HK-2 (cell line): ENCODE measurements around the gene ILF3.
"Not testable (repeated sequence)": the region's sequence is repeated elsewhere in the genome, so short reads cannot be mapped to it uniquely, and the experiment has no call there.

Experiments used
- DNase-seq: peaks from one replicate; pipeline ENCODE4 v3.0.0-alpha.2; 2018; ENCODE audit not compliant: unreplicated experiment

ILF3 gene

DNA sequence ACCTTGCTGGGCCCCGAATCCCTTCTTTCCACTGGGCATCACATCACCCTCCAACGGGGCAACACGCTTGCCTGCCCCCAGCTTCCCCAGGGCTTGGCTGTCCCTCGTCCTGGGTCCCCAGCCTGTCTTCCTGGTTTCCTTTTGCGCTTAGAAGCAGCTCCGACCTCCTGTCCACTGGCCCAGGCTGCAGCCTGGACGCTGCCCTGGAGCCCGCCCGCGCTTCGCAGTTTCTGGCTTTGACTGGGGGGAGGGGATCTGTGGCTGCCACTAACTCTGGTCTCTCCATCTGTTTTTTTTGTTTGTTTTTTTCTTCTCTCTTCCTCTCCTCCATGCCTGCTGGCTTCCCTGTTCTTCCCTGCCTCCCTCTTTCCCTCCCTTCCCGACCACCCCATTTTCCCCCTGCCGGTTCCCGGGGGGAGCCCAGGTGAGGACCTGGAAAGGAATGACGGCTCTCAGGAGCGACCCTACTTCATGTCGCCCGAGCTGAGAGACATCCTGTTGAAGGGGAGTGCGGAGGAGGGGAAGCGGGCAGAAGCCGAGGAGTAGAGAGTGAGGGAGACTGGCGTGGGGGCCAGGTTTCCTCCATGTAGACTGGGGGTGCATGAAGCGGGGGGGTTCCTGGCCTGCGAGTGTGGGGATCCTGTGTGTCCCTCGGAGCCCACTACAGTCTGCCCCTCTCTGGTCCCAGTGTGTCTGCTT is 11.5 kb upstream of the ILF3 start:
- DNase-seq: no peak

DNA sequence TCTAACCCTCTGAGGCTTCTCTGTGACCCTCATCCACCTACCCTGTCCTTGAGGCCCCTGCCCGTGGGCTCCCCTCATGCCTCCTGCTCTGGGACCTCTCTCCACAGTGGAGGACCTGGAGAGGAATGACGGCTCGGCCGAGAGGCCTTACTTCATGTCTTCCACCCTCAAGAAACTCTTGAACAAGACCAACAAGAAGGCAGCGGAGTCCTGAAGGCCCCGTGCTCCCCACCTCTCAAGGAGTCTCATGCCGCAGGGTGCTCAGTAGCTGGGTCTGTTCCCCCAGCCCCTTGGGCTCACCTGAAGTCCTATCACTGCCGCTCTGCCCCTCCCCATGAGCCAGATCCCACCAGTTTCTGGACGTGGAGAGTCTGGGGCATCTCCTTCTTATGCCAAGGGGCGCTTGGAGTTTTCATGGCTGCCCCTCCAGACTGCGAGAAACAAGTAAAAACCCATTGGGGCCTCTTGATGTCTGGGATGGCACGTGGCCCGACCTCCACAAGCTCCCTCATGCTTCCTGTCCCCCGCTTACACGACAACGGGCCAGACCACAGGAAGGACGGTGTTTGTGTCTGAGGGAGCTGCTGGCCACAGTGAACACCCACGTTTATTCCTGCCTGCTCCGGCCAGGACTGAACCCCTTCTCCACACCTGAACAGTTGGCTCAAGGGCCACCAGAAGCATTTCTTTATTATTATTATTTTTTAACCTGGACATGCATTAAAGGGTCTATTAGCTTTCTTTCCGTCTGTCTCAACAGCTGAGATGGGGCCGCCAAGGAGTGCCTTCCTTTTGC is 10.8 kb upstream of the ILF3 start:
- no peak for DNase-seq

DNA sequence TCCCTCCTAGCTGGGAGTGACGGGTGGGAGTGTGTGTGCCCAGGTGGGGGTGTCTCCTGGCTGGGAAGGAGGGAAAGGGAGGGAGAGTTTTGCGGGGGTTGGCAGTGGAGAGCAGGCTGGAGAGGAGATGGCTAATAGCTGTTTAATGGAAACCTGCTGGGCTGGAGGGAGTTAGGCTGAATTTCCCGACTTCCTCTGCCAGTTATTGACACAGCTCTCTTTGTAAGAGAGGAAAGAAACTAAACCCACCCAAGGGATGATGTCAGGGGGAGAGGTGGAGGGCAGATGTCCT is 10.2 kb upstream of the ILF3 start:
- no peak for DNase-seq

DNA sequence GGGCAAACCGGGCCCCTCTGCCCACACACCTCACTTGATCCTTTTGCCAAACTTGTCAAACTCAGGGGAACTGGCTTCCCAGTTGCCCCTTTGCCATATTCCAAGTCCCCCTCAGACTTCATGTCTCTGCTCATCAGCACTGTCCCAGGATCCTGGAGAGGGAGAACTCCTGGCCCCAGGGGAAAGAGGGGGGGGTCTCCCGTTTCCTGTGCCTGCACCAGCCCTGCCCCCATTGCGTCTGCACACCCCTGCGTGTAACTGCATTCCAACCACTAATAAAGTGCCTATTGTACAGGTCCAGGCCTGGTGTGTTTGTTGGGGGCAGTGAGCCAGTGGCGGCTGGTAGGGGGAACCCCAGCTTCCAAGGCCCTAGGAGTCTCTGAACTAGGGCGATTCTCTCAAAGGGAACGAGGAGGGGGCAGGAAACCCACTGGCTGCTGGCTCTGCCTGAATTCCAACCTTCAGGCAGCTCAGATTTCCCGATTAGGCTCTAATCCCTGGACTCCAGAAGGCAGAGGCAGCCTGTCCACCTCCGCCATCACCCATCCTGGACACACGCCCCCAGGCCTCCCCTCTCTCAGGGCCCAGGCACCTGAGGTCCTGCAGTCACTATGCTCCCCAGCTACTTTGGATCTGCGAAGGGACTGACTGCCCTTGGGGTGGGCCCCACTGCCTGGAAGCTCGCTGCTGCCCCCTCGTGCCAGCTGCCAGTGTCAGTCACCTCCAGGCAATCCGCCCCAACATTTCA is 9.7 kb upstream of the ILF3 start:
- DNase-seq: peak; percentile 67

DNA sequence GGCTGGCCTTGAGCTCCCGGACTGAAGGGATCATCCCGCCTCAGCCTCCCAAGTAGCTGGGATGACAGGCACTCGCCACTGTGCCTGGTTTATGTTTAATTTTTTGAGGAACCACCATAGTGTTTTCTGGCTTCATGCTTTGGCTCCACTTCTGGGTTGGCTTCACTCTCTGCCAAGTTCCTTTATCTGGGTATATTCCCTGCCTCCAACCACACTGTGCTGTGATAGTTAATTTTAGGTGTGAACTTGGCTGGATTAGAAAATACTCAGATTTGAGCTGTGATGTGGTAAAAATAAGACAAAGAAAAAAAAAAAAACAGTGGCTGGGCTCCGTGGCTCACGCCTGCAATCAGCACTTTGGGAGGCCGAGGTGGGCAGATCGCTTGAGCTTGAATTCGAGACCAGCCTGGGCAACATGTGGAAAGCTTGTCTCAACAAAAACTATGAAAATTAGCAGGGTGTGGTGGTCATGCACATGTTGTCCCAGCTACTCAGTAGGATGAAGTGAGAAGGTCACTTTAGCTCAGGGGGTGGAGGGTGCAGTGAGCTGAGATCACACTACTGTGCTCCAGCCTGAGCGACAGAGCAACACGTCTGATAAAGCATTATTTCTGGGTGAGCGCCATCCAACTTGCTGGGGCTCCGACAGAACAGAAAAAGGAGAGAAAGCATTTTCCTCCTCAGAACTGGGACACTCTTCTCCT is 7.5 kb upstream of the ILF3 start:
- DNase-seq: no peak

DNA sequence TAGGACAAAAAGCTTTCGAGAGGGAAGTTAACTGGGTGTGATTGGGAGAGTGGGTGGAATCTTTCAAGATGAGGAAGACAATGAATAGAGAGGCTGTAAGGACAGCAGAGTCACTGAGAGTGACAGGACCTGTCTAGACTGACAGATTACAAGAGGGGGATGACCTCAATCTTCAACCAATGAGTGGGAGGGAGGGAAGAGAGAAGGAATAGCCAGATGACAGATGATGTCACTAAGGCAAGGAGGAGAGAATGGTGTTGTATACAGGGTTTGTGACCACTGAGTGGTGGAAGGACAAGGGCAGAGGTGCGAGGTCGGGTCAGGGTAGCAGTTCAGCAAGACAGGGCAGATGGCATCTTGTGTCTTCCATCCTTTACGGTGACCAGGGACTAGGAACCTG is 5.8 kb upstream of the ILF3 start:
- no peak for DNase-seq

DNA sequence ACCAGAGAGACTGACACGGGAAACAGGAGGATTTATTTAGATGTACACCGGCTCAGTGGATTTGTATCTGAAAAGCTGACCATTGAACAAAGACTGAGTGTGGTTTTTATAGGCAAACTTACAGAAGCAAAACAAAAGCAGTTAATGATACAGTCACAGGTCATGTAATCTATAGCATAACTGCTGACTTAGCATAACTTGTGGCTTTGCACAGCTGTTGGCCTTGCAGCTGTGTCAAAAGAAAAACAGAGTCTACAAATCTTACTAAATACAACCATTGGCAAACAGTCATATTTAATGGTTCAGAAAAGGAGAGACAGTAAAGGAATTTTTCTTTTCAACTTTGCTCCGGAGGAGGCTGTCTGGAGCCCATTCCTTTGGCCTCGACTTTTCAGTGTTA is 2.3 kb upstream of the ILF3 start:
- DNase-seq: no peak

DNA sequence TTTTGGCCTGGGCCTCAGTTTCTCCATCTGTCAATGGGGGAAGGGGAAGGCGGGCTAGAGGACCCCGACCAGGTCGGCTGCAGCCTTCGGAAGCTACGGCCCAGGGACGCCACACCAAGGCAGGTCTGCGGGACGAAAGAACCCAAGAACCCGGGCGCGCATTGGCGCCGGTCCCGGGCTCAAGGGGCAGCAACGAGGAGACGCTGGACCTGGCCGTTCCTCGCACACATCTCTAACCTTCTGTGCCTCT is 739 bp upstream of the ILF3 start:
- DNase-seq: no peak

DNA sequence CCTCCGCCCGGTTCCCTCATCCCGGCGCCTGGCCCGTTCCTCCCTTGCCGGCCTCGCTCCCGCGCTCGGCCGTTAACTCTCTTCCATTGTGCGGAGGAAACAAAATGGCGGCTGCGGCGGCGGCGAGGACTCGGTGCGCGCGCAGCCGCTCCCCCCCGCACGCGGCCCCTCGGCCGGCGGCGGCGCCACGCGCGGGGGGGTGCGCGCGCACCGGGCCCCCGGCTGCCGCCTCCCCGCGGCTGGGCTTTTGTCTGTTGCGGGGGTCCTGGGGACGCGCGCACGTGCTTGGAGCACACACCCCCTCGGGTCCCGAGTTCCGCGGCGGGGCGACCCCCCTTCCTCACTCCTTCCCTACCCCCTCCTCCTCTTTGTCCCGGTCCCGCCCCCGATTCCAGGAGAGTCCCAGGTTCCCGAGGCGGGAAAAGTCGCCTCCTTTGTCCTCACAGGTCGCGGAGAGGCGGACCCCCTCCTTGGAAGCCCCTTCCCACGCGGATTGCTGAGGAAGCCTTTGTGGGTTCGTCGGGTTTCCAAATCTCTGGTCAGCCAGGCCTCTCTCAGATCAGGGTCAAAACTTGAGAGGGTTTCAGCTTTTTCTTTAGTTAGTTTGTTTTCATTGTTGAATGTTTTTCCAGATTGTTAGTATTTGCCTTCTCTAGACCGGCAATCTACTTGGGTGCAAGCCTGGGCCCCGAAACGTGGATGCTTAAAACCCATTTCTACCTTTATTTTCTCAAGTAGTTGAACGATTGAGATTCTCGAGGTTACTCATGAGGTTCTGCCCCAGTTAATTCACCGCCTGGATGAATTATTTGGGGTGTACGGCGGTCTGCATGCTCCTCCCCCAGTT is 687 bp downstream of the ILF3 start:
- DNase-seq: peak; percentile 35

DNA sequence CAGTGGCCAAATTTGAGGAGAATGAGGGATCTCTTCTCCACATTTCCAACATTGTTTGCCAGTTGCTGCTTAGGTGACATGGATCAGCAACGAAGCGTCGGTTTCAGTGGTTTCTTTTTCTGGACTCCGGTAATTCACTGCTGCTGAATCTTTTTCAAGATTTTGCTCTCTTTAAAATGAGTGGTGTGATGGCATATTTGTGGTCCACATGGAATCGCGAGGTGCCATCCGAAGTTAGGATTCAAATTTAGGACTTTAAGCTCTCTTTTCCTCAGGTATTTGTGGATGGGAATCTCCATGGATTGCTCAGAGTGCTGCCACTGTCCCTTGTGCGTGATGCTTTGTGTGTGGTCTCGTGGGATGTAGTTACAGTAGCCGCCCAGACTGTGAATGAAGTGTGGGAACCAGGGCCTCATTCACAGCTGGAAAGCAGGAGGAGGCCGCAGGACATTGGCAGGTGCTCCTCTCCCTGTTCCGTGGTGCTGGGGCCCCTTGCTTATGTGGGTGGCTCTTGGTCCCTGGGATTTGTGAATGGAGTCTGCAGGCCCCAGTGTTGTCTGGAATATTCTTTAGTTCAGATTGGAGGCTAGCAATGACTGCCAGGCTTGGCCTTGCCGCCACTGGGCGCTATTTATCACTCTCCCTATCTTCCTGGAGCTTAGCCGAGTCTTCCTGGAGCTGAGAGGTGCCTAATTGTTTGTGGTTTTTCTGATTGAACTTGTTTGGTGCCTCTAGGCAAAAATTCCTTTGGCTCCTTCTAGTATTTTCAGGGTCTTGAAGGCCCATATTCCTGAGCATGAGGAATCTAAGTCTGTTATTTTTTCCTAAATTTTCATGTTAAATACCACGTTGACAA is 1.5 kb downstream of the ILF3 start:
- peak; percentile 26 for DNase-seq

DNA sequence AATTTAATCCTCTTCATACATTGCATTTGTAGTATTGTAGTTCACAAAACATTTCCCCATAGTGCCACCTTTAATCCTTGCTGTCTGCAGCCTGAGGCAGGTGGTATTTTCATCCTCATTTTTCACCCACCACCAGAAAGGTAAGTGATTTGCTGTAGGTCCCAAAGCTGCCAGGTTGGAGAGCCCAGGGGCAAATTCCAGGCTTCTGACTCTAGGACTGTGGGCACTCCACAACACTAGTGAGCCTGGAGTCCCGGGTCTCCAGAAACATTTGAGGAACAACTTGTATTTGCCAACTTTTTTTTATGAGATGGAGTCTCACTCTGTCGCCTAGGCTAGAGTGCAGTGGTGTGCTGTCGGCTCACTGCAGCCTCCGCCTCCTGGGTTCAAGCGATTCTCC is 6.2 kb downstream of the ILF3 start:
- no peak for DNase-seq

DNA sequence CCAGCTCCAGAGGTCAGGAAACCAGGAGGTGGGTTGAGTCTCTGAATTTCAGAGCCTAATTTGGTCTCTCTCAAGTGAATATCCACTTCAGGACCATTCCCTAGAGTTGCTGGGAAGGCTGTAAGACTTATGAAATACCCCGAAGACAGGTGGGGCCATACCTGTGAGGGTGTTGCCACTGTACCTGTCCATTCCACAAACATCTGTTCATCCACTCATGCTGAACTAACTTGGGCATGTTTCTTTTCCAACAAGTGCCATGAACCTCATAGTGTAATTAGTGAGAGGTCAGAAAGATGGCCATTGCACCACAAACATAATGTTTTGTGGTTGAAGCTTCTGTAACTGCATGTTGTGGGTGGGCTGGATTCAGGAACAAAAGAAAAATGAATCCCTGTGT is 7.8 kb downstream of the ILF3 start:
- no peak for DNase-seq

DNA sequence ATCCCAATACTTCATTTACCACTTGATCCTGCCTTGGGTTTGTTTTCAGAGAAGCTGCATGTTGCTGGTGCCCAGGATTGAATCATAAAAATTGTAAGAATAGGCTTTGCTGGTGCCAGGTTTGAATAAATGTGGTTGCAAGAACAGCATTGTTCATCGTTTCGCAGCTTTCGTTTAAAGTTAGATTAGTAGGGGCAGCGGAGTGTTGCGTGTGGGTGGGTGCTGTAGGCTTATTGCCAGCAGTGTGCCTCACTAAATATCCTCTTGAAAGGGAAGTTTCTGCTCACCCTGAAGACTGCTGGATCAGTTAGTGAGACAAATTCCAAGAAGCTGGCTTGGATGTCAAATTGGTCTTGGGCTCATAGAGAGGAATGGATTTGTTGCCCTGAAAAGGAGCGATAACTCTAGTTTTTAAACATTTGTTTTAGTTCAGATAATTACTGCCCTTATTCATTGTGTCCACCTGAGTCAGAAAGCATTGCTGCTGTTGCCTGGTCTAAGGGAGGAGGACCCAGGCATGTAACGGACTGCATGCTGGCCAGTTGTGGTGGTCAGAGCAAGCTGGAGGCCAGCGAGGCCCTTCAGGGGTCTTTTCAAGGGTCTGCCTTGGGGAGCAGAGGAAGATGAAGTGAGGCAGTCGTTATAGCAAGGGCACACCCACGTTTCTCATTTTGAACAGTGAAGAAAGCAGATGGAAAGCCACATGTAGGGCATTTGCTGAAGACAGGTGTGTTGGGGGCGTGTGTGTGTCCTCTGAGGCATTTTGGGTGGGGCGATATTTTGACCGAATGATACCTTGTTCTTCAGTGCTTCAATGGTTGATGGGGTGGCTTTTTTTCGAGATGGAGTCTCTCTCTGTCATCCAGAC is 8.5 kb downstream of the ILF3 start:
- DNase-seq: no peak

DNA sequence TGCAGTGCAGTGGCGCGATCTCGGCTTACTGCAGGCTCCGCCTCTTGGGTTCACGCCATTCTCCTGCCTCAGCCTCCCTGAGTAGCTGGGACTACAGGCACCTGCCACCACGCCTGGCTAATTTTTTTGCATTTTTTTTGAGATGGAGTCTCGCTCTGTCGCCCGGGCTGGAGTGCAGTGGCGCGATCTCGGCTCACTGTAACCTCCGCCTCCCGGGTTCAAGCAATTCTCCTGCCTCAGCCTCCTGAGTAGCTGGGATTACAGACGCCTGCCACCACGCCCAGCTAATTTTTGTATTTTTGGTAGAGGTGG is 9.1 kb downstream of the ILF3 start:
- DNase-seq: not testable (repeated sequence)

DNA sequence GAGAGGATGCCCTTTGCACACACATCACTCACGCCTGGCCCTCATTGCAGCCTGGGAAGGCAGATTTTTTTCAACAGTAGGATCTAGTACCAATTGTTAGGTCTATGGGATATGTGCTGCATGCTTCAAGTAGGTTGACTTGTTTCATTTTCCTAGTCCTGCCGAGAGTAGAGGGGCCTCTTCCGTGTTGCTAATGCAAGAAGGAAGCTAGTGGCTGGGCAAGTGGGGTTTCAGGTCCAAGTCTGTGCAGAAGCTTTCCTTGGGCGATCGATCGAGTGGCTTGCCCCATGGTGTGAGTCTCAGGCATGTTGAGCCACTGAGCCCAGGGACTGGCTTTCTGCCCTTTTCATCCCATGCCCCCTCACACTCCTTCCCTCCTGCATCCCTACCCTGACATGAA is 13.7 kb downstream of the ILF3 start:
- no peak for DNase-seq

DNA sequence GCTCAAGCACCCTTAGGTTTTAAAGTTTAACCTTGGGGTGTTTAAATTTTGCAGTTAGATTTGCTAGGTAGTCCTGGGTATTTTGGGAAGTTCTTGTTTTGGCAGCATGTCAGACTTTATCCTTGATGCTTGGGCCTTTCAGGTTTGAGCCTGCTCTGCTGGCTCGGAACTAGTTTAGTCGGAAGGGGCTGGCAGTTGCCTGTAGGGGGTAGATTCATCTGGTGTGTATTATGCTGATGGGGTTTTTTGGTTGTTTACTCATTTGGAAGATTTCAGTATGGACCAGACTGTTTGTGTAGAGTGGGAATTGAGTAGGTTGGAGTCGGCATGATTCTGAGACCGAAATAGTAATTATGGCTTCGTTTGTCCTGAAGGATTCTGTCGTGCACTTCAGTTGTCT is 15.1 kb downstream of the ILF3 start:
- no peak for DNase-seq

DNA sequence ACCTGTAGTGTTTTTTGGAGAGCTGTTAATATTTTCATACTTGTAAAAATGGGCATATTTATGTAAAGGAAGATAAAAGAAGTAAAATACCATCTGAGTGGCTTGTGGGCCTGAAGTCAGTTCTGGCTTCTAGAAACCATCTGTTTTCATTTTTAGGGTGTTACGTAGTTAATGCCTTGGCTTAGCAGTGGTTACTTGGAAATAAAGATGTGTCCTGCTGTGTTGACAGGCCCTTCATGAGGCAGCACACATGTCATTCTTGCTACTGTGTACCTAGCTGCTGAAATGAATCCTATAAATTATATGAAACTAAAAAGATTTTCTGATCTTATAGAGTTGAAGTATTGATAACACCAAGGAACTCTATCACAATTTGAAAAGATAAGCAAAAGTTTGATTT is 16.0 kb downstream of the ILF3 start:
- DNase-seq: no peak

DNA sequence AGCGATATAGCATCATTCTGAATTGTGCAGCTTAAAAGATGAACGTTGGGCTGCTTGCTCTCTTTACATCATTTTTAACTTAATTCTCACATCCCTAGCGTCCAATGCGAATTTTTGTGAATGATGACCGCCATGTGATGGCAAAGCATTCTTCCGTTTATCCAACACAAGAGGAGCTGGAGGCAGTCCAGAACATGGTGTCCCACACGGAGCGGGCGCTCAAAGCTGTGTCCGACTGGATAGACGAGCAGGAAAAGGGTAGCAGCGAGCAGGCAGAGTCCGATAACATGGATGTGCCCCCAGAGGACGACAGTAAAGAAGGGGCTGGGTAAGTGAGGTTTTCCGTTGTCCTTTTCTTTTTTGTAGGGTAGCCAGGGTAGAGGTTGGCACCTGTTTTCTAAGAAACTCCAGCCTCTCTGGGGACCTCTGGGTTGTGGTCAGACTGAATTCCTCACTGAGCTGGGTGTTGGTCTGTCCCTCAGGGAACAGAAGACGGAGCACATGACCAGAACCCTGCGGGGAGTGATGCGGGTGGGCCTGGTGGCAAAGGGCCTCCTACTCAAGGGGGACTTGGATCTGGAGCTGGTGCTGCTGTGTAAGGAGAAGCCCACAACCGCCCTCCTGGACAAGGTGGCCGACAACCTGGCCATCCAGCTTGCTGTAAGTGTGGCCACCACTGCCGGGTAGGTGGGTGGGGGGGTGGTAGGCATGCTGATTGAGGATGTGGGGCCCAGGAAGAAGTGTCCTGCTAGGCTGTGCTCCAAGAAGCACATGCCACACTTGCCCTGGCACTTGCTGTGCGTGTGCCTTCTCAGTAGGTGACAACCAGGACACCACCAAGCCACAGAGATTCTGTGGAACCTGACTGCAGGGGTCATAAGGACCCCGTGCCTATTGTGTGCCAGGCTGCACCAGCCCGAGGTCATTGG is 17.0 kb downstream of the ILF3 start:
- DNase-seq: no peak

DNA sequence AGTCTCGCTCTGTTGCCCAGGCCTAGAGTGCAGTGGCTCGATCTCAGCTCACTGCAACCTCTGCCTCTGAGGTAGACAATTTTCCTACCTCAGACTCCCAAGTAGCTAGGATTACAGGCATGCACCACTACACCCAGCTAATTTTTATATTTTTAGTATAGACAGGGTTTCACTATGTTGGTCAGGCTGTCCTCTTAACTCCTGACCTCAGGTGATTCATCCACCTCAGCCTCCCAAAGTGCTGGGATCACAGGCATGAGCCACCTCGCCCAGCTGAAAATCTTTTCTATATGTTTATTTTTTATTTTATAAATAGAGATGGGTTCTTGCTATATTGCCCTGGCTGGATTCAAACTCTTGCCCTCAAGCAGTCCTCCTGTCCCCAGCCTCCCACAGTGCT is 17.8 kb downstream of the ILF3 start:
- DNase-seq: not testable (repeated sequence)
